HG03442 (cell line): ENCODE data around the gene SENP7.
A peak's percentile ranks its signal among the peaks of the same experiment; 100 is the strongest.
"Not testable (repeated sequence)": the region's sequence is repeated elsewhere in the genome, so short reads cannot be mapped to it uniquely, and the experiment has no call there.

ENCODE experiments used
- ATAC-seq: cut with Tn5 transposase; IDR thresholded peaks from one replicate; pipeline ENCODE4 v1.9.1; 2021; ENCODE audit warnings: mild to moderate bottlenecking, moderate library complexity; ENCODE audit not compliant: unreplicated experiment

The SENP7 gene

GRCh38 chr3:101458387-101458786 lies 54.6 kb downstream of the SENP7 start:
- no peak for ATAC-seq

GRCh38 chr3:101454629-101455028 lies 58.4 kb downstream of the SENP7 start:
- ATAC-seq: no peak

GRCh38 chr3:101453961-101454360 lies 59.1 kb downstream of the SENP7 start:
- ATAC-seq: no peak

- ATAC-seq: not testable (repeated sequence)
Observed at GRCh38 chr3:101438641-101439040, 74.4 kb downstream of the SENP7 start.

GRCh38 chr3:101433652-101434051 lies 79.4 kb downstream of the SENP7 start:
- ATAC-seq: no peak

DNA sequence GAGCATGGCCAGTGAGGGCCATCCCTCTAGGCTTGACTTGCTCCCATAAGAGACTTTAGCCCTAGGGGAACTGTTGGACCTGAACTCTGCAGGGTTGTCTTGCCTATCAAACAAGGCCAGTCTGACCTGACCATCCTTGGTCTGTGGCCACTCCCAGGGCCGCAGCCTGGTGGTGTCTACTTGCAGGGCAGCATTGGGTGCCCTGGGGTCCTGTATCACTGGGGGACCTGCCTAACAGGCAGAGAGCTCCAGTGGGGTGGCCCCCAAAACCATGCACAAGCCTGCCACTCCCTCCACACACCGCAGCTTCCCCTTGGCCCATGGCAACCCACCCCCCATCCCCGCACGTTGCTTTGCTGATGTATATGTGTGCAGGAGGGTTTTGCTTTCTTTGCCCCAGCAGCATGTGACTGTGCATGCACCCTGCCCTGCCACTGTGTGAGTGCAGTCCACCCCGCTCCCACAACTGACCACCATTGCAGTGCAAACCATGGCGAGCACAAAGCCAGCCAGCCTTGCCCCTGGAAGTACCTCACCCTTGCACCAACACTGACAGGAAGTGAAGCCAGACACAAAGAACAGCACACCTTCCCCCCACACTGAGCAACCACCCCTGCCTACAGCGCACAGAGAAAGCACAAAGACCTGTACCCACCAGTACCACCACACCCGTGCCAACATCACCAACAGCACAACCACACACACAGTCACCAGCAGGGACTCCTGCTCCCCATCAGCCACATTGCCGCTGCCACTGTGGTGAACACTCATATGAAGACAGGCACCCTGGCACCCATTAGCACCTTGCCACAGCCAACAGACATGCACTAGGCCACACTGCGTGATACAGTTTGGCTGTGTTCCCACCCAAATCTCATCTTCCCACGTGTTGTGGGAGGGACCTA lies 88.8 kb downstream of the SENP7 start:
- ATAC-seq: no peak

GRCh38 chr3:101418851-101419250 lies 94.2 kb downstream of the SENP7 start:
- no peak for ATAC-seq

DNA sequence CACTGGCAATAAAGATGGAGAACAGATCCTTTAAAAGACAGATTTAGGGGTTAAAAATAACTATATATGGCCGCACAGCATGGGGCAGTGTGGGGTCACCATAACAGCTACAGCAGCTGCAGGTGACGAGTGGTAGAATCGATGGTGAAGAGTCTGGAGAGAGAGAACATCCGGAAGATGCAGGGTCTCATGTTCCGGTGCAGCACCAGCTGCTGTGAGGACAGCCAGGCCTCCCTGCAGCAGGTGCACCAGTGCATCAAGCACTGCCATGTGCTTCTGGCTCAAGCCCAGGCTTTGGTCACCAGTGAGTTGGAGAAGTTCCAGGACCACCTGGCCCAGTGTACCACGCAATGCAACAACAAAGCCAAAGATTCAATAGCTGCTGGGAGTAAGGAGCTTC lies 98.9 kb downstream of the SENP7 start:
- no peak for ATAC-seq

DNA sequence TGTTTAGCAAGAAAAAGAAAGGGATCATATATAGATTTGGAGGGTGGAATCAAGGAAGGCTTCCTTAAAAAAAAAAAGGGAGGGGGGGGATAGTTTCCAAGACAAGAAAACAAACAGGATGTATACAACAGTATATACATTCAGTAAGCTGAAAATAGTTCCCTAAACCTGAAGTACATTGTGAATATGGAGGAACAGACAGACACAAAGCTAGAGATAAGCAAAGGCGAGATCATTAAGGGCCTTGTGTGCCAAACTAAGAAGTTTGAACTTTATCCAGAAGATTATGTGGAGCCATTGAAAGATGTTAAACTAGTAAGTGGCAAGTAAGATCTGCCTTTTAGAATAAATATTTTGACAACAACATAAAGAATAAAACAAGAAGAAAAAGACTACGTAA lies 99.4 kb downstream of the SENP7 start:
- ATAC-seq: no peak

DNA sequence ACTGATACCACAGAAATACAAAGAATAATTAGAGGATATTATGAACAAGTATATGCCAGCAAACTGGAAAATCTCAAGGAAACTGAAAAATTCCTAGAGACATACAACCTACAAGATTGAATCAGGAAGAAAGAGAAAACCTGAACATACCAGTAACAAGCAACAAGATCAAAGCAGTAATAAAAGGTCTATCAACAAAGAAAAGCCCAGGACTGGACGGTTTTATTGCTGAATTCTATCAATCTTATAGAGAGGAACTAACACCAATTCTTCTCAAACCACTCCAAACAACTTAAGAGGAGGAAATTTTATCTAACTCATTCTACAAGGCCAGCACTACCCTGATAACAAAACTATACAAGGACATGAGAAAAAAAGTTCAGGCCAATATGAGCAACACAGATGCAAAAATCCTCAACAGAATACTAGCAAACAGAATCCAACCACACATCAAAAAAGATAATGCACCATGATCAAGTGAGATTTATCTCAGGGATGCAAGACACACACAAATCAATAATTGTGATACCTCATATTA lies 121.5 kb downstream of the SENP7 start:
- no peak for ATAC-seq

DNA sequence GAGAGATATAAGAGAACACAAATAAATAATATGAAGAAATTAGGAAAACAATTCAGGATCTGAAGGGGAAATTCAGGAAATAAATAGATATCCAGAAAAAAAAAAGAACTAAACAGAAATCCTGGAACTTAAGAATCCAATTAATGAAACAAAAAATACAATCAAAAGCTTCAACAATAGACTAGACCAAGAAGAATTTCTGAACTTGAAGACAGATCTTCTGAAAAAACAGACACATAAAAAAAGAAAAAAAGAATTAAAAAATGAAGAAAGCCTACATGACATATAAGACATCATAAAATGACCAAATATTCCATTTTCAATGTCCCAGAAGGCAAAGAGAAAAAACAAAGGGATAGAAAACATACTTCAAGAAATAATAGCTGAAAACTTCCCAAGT lies 124.3 kb downstream of the SENP7 start:
- no peak for ATAC-seq

DNA sequence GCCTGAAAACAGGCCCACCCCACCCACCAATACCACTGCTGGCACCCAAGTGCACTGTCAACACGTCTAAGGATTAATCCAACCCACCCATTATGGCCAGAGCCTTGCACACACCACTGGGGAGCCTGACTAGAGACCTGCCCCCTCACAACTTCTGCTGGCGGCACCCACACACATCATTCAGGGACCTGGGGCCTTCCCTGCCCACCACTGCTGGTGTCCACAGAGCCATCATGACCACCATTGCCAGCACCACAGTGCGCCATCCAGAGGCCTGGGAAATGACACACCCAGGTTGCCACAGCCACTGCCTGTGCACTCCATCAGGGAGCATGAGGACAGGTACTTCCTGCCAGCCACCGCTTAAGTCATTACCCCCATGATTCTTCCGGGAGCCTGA lies 125.7 kb downstream of the SENP7 start:
- no peak for ATAC-seq

GRCh38 chr3:101384426-101384825 lies 128.6 kb downstream of the SENP7 start:
- ATAC-seq: no peak

DNA sequence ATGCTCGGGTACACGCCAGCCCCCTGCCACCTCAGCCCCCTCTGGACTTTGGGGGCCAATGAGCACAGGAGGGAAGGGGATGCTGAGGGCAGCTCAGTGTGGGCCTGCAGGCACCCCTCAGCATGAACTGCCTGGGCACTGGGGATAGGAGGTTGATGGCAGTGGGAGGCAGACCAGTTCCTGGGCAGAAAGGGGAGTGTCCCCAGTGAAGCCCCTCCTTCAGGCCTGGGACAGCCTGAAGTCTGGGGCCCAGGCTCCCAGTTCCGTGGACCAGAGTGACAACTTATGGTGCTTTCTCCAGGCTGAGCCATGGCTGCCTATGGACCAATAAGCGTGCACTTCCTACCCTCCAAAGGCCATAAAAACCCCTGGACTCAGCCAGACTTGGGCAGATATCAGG lies 129.4 kb downstream of the SENP7 start:
- ATAC-seq: no peak

- no peak for ATAC-seq
Observed at GRCh38 chr3:101383156-101383575, 129.8 kb downstream of the SENP7 start.

DNA sequence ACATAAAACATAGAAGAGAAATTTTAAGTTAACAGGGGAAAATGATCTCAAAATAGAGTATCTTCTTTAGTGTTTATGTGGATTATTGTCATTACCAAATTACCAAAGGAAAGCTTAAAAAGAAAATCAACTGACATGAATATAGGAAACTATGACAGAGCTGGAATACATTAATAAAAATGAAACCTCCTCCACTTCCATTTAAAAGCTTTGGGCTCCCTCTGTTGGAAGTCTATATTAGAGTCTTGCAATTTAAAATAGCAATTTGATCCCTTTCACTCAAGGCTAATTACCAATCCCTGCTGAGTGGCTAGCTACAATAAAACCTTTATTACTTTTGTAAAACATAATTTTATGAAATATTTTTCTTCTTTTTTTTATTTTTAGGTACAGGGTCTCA lies 131.2 kb downstream of the SENP7 start:
- ATAC-seq: no peak

- peak; percentile 96 for ATAC-seq
Observed at GRCh38 chr3:101379658-101380376, 133.2 kb downstream of the SENP7 start.

GRCh38 chr3:101377796-101378195 lies 135.2 kb downstream of the SENP7 start:
- no peak for ATAC-seq

DNA sequence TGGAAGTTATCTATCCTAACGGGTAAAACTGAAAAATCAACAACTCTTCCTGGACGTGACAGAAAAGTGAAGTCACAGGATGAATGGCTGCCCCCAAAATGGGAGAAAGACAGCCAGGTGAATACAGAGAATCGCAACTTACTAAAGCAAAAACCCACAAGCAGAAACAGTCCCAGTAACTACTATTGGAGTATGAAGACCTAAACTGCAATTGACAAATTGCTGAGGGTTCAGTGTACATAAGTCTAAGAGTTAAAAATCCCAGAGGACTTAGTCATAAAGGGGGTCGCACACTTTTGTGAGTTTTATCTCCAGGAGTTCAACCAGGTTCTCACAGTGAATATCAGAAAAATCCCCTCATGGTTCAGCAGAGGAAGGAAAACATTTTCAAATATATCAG lies 135.8 kb downstream of the SENP7 start:
- no peak for ATAC-seq

GRCh38 chr3:101375586-101375985 lies 137.4 kb downstream of the SENP7 start:
- no peak for ATAC-seq

DNA sequence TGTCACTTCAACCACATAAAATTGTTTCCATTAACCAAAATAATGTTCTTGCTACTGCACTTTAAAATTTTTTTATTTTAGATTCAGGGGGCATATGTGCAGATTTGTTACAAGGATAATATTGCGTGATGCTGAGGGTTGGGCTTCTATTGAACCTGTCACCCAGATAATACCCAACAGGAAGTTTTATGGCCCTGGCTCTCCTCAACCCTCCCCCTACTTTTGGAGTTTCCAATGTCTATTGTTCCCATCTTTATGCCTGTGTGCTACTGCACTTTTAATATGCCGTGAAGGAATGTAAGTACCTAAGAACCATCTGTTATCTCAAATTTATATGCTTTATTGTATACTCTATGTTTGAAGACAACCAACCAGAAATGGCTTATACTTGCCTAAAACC lies 150.6 kb downstream of the SENP7 start:
- no peak for ATAC-seq

GRCh38 chr3:101351829-101352228 lies 161.2 kb downstream of the SENP7 start:
- no peak for ATAC-seq
